RPMI7951 (cell line): ENCODE data around the gene MACF1. TPM values are rescaled to one million over a fixed set of nuclear protein-coding genes. Genes with fewer than 3 reads are reported as not detected.
"Not testable (repeated sequence)": the region's sequence is repeated elsewhere in the genome, so short reads cannot be mapped to it uniquely, and the experiment has no call there.

Experiments used
- DNase-seq: peaks from one replicate; pipeline ENCODE4 v3.0.0-alpha.2; 2012; ENCODE audit warnings: low read depth
- total RNA-seq: library from RNA; depleted of rRNA; stranded (reverse); fragments of >200 nt; shearing (Covaris generic); gene quantifications from 2 replicates; pipeline ENCODE4 v1.2.3, GENCODE V29; 2014

Gene MACF1
- total RNA-seq, 1 experiment from 2014 or later, result 88.4 TPM

- no peak for DNase-seq
These were observed 216.0 kb downstream of the MACF1 start for GRCh38 chr1:39420493-39420892.

DNA sequence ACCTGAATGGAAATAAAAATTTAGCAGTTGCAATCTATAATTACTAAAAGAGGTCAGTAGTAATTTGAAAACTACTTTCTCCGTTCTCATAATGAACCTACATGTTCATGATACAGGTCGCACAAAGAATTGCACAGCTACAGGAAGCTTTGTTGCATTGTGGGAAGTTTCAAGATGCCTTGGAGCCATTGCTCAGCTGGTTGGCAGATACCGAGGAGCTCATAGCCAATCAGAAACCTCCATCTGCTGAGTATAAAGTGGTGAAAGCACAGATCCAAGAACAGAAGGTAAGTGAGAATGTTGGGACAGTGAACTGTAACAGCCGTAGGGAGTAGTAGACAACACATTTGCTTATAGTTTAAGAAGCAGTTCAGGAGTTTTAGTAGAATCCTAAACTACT lies 218.1 kb downstream of the MACF1 start:
- DNase-seq, result no peak

- DNase-seq, result no peak
These were observed 220.7 kb downstream of the MACF1 start for GRCh38 chr1:39425151-39425550.

DNA sequence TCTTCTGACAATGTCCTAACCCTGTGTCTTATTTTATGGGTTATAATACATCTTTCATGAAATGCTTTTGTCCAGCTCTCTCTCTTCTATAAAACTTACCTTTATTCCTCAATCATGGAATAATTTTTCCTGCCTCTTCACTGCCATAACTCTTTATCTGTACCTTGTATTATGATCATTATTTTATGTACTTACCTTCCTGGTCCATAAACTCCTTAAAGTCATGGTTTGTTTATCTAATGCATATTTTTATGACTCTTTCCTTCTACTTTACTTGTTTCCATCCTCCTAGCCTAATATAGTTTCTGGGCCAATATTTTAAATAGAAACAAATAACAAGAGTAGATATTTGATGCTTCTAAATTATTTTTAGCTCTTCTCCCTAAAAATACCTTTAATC lies 221.1 kb downstream of the MACF1 start:
- no peak for DNase-seq

DNA sequence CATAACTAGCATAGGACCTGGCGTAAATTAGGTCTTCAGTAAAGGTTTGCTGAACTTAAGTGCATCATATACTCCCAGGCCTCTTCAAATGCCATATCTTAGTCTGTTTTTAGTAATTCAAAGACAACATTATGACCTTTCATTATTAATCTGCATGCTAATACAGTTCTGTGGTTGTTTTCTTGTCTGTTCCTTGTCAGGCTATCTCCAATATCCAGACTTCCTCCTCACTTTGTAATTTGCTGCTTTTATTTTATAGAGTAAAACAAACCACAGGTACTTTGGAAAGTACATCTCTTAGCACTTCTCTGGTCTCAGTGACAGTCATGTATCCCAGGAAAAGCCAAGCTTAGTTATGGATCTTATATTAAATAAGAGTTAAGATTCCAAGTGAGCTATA lies 221.9 kb downstream of the MACF1 start:
- DNase-seq, result no peak

DNA sequence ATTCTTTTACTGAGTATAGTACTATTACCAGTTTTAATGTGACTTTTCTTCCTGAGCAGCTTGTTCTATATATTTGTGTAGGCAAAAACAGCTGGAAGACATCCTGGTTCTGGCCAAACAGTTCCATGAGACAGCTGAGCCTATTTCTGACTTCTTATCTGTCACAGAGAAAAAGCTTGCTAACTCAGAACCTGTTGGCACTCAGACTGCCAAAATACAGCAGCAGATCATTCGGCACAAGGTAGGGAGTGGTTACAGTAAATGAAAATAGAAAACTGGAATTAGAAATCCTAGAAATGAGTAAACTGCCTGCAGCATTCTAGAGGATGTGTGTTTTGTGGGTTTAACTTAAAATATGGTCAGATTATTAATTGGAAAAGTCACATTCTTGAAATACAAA lies 222.9 kb downstream of the MACF1 start:
- no peak for DNase-seq

DNA sequence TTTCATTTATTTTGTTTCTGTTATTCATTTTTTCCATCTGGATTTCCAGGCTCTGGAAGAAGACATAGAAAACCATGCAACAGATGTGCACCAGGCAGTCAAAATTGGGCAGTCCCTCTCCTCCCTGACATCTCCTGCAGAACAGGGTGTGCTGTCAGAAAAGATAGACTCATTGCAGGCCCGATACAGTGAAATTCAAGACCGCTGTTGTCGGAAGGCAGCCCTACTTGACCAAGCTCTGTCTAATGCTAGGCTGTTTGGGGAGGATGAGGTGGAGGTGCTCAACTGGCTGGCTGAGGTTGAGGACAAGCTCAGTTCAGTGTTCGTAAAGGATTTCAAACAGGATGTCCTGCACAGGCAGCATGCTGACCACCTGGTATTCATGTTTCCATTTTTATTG lies 223.4 kb downstream of the MACF1 start:
- no peak for DNase-seq

DNA sequence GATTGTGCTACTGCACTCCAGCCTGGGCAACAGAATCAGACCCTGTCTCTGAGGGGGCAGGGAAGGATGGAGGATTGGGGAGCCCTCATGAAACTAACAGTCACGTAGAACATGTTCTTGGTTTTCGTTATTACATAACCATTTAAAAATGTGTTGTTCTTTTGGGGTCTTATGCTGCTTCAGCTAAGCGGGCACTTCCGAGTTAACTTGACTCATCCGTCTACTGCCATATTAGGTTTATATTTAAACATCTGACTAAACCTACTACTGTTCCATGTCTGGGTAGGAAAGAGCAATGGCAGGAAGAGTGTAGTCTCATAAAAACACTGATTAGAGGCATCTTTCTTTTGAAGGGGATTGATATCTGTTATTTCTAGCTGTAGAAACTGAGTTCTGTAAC lies 227.4 kb downstream of the MACF1 start:
- DNase-seq, result no peak

- no peak for DNase-seq
These were observed 230.4 kb downstream of the MACF1 start for GRCh38 chr1:39434797-39435395.

GRCh38 chr1:39435597-39435996 lies 231.1 kb downstream of the MACF1 start:
- DNase-seq, result no peak

DNA sequence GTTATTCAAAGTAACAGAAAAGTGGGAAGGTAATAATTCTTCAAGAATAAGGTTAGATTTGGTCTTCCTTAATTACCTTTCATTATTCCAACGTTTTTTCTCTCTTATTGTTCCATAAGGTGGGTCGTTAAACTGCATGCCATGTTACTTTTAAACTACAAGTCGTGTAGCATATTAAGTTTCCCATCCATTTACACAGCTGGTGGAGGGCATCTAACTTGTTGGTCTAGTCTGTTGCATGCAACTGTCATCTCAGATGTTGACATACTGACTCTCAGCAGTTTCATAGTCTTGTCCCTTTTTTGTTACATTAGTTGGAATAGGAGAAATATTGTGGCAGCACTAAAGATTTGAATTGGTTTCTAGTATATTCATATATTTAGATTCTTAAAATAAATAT lies 232.3 kb downstream of the MACF1 start:
- DNase-seq, result no peak

DNA sequence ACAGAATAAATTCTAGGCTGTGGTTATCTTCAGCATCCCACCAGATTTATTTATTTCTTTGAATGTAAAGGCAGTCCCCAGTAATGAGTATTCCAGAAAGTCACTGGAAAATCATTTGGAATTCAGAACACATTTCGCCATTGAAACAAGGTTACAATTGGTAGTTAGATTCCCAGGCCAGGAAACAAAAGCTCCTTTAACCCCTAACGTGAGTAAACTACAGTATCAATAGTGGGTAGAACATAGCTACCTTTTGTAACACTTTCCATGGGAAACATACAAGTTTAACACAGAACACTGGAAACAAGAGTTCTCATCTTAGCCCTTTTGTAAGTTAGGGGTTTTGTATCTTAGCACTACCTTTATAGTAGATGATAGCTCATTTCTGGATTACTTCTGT lies 233.5 kb downstream of the MACF1 start:
- DNase-seq, result no peak

GRCh38 chr1:39440856-39441255 lies 236.4 kb downstream of the MACF1 start:
- no peak for DNase-seq

DNA sequence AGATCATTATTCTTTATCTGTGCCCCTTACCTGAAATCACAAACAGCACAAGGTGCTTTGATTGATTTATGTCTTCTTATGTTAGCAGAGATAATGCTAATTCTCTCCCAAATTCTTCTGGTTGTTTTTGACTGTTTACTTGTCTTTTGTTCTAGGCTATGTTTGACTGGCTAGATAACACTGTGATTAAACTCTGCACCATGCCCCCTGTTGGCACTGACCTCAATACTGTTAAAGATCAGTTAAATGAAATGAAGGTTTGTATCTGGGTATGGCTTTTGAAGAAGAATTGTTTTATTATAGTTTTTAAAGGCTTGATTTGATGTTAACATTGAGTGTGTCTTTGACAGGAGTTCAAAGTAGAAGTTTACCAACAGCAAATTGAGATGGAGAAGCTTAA lies 237.3 kb downstream of the MACF1 start:
- no peak for DNase-seq

- no peak for DNase-seq
These were observed 241.1 kb downstream of the MACF1 start for GRCh38 chr1:39445573-39445972.

DNA sequence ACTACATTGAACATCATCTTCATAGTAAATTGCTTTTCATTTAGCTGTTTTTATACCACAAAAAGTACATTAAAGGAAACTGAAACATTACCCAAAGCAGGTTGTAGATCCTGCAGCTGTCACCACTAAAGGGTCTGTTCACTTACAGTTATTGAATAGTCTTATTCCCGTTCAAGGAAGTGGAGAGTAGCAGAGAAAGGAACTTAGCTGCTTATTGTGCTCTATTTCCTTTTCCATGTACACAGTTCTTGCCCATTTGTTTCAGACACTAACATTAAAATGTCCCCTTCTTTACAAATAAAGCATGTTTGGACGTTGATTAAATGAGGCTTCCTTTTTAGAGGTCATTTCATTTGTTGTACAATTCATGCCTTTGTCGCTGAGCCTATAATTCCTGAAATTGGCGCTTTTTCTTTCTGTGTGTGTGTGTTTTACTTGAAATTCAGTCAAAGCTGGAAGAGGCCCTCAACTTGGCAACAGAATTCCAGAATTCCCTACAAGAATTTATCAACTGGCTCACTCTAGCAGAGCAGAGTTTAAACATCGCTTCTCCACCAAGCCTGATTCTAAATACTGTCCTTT lies 242.6 kb downstream of the MACF1 start:
- DNase-seq, result no peak

- not testable (repeated sequence) for DNase-seq
These were observed 245.5 kb downstream of the MACF1 start for GRCh38 chr1:39450041-39450440.

- DNase-seq, result peak; percentile 35
These were observed 246.6 kb downstream of the MACF1 start for GRCh38 chr1:39450956-39451606.

- DNase-seq, result no peak
These were observed 247.6 kb downstream of the MACF1 start for GRCh38 chr1:39452081-39452480.

DNA sequence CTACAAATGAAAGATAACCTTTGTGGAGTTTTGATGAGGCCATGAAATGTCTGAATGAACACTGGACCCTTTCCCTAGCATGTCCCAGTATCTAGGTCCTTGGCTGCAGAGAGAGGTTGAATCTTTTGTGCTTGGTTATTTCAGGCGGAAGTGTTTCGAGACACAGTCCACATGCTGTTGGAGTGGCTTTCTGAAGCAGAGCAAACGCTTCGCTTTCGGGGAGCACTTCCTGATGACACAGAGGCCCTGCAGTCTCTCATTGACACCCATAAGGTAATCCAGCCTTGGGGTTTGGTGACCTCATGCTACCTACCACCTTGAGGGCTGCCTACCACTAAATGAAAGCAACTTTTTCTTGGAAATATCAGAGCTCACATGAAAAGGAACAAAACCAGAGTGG lies 248.0 kb downstream of the MACF1 start:
- DNase-seq, result no peak

DNA sequence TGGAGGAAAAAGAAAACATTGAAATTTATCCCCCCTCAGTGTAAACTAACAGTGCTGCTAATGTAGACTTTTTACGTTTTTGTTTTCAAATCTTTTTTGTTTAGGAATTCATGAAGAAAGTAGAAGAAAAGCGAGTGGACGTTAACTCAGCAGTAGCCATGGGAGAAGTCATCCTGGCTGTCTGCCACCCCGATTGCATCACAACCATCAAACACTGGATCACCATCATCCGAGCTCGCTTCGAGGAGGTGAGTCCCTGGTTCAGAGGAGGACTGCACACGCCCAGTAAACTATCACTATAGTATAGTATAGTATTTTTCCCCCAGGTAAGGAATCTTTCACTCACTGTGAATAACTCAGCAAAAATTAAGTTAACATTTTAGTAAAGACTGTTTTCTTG lies 249.1 kb downstream of the MACF1 start:
- no peak for DNase-seq

DNA sequence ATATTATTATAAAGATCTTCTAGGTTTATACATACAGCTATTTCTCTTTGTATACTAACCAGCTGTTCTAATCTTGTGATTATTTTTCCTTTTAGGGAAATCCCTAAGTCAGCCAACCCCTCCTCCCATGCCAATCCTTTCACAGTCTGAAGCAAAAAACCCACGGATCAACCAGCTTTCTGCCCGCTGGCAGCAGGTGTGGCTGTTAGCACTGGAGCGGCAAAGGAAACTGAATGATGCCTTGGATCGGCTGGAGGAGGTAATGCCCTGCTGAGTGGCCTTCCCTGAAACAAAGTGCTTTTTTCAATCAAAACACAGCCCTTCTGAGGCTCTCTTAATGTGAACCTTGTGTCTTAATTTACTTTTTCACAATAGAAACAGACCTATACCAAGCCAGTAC lies 254.5 kb downstream of the MACF1 start:
- no peak for DNase-seq

GRCh38 chr1:39462074-39462473 lies 257.6 kb downstream of the MACF1 start:
- peak; percentile 8 for DNase-seq
